ENCODE data around the gene PFKFB1. TPM values are rescaled to one million over a fixed set of nuclear protein-coding genes. Genes with fewer than 3 reads are reported as not detected.

The PFKFB1 gene
- total and polyA plus RNA-seq, 2 of the 13 experiments (the other 11 are each of a cell fraction or from before 2014, with no cell fraction given): 1.5 to 2.9 TPM

DNA sequence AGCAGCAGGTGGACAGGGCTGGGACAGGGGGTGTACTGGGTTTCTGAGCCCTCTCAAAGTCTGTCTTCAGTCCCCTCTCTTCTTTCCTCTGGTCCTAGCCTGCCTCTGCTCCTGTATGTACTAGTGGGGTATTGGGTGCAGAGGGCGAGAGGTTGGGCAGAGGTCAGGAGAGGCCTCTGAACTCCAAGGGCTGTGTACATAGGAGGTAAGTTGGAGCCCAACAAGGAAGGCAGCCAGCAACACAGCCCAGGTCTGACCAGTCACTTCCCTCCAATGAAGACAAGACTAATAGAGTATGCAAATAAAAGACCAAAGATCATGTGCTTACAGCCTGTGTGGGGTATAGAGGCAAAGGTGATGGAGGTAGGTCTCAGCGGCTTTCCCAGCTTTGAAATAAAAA is at the start of gene PFKFB1 (continued):
- TF ChIP-seq ZNF232 (CRISPR knock-in tag; IDR thresholded peaks at IDR 0.05; ENCODE audit: borderline replicate concordance) (no peak), ZFYVE20 (CRISPR knock-in tag; IDR thresholded peaks at IDR 0.05; ENCODE audit: borderline replicate concordance, low read depth) (no peak), REL (CRISPR knock-in tag; conservative IDR thresholded peaks at IDR 0.05) (no peak), YY1 (IDR thresholded peaks at IDR 0.05; ENCODE audit: insufficient read depth, insufficient replicate concordance, low read depth, low read length) (no peak), ZNF577 (CRISPR knock-in tag; IDR thresholded peaks at IDR 0.05; ENCODE audit: borderline replicate concordance, low read depth) (no peak), ZSCAN22 (CRISPR knock-in tag; IDR thresholded peaks at IDR 0.05) (no peak), ATF7-NPFF (CRISPR knock-in tag; IDR thresholded peaks at IDR 0.05; ENCODE audit: low read depth) (no peak), ZSCAN29 (CRISPR knock-in tag; conservative IDR thresholded peaks at IDR 0.05) (no peak), ZFAT (CRISPR knock-in tag; conservative IDR thresholded peaks at IDR 0.05) (no peak), ZNF672 (CRISPR knock-in tag; IDR thresholded peaks at IDR 0.05) (no peak), ZNF660 (CRISPR knock-in tag; IDR thresholded peaks at IDR 0.05; ENCODE audit: borderline replicate concordance, low read depth) (no peak), ZMYM2 (CRISPR knock-in tag; IDR thresholded peaks at IDR 0.05) (0 out of 2 replicates have a peak, but pooled peaks have one; percentile 39), NBN (conservative IDR thresholded peaks at IDR 0.05) (no peak), DMAP1 (CRISPR knock-in tag; IDR thresholded peaks at IDR 0.05) (0 out of 2 replicates have a peak, but pooled peaks have one; percentile 20), CEBPB (IDR thresholded peaks at IDR 0.05; ENCODE audit: borderline replicate concordance, low read depth, low read length) (no peak), NFIC (IDR thresholded peaks at IDR 0.05; ENCODE audit: low read length) (no peak), FOXP1 (IDR thresholded peaks at IDR 0.05) (no peak), FOXP1 (CRISPR knock-in tag; IDR thresholded peaks at IDR 0.05) (peak; percentile 9; the same call in 1 of the 2 replicates), ZNF546 (CRISPR knock-in tag; conservative IDR thresholded peaks at IDR 0.05) (no peak), XRCC5 (optimal IDR thresholded peaks at IDR 0.05; ENCODE audit: low read length) (peak; percentile 37)
- TF ChIP-seq, protein P1, sequence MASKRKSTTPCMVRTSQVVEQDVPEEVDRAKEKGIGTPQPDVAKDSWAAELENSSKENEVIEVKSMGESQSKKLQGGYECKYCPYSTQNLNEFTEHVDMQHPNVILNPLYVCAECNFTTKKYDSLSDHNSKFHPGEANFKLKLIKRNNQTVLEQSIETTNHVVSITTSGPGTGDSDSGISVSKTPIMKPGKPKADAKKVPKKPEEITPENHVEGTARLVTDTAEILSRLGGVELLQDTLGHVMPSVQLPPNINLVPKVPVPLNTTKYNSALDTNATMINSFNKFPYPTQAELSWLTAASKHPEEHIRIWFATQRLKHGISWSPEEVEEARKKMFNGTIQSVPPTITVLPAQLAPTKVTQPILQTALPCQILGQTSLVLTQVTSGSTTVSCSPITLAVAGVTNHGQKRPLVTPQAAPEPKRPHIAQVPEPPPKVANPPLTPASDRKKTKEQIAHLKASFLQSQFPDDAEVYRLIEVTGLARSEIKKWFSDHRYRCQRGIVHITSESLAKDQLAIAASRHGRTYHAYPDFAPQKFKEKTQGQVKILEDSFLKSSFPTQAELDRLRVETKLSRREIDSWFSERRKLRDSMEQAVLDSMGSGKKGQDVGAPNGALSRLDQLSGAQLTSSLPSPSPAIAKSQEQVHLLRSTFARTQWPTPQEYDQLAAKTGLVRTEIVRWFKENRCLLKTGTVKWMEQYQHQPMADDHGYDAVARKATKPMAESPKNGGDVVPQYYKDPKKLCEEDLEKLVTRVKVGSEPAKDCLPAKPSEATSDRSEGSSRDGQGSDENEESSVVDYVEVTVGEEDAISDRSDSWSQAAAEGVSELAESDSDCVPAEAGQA (IDR thresholded peaks at IDR 0.05; ENCODE audit: low read depth): no peak
- TF ChIP-seq, protein P1 (CRISPR knock-in tag; IDR thresholded peaks at IDR 0.05; ENCODE audit: borderline replicate concordance): no peak
- TF ChIP-seq, protein P2, sequence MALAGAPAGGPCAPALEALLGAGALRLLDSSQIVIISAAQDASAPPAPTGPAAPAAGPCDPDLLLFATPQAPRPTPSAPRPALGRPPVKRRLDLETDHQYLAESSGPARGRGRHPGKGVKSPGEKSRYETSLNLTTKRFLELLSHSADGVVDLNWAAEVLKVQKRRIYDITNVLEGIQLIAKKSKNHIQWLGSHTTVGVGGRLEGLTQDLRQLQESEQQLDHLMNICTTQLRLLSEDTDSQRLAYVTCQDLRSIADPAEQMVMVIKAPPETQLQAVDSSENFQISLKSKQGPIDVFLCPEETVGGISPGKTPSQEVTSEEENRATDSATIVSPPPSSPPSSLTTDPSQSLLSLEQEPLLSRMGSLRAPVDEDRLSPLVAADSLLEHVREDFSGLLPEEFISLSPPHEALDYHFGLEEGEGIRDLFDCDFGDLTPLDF (CRISPR knock-in tag; IDR thresholded peaks at IDR 0.05): no peak
- TF ChIP-seq, protein P3, sequence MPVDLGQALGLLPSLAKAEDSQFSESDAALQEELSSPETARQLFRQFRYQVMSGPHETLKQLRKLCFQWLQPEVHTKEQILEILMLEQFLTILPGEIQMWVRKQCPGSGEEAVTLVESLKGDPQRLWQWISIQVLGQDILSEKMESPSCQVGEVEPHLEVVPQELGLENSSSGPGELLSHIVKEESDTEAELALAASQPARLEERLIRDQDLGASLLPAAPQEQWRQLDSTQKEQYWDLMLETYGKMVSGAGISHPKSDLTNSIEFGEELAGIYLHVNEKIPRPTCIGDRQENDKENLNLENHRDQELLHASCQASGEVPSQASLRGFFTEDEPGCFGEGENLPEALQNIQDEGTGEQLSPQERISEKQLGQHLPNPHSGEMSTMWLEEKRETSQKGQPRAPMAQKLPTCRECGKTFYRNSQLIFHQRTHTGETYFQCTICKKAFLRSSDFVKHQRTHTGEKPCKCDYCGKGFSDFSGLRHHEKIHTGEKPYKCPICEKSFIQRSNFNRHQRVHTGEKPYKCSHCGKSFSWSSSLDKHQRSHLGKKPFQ (CRISPR knock-in tag; IDR thresholded peaks at IDR 0.05; ENCODE audit: insufficient replicate concordance): no peak
- TF ChIP-seq, protein P4, sequence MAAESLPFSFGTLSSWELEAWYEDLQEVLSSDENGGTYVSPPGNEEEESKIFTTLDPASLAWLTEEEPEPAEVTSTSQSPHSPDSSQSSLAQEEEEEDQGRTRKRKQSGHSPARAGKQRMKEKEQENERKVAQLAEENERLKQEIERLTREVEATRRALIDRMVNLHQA (CRISPR knock-in tag; IDR thresholded peaks at IDR 0.05): no peak

All from HepG2 (cell line).